Raji (cell line): ENCODE measurements around the gene DEXI.

ENCODE experiments used
- POLR2A ChIP-seq: IDR thresholded peaks from 2 replicates; pipeline ENCODE4 v1.6.1; 2011; ENCODE audit warnings: low read depth, low read length, control low read depth; ENCODE audit not compliant: insufficient read depth

Gene DEXI

DNA sequence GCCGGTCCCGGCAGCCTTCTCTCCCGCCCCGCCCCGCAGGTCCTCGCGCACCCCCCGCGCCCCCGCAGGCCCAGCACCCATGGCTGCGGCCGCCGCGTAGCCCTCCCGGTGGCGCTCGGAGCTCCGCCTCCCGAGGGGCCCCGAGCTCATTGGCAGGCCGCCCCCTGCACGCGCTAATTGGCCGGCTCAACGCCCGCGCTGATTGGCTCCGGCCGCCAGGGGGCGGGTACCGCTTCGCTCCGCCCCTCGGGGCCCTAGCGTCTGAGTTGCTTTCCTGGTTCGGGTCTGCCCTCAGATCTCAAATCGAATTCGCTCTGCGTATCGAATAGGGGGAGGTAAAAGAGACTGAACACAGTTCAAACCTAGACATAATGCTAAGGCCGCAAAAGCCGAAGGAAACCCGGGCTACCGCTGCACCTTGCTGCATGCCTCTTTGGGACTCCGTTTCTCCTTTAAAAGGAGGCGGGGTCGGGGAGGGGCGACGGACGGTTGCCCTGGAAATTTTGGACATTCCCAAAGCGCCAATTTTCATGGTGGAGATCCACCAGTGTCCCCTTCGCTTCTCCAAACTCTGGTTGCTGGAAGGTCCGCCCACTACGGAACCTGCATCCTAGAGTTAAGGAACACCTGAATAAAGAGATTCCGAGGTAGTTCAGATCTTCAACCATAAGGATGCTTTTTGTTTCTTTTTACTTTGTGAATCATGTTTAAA, at the start of gene DEXI:
Gene DEXI (minus strand): TSS at position 117 of the 712 bp plus-strand sequence. CDS start 463 bp downstream, outside the sequence.
- no peak; the same call in 1 of the 2 replicates for TF ChIP-seq POLR2A

DNA sequence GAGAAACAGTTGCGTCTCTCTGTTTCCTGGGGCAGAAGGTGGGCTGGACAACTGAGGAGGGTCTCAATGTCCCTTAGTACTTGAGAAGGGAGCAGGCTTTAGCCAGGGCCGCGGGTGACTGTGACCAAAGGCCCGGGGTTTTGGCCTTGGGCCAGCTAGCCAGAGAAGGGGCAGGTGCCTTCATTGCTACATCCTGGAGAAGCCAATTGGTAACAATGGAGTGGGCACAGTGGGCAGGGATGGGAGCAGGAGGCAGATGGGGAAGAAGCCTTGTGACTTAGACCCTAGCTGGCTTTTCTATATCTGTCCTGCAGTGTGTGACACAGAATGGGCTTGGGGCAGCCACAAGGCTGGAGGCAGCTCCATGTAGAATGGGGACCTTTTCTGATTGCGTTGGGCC, 48.1 kb upstream of the DEXI start:
- TF ChIP-seq POLR2A, result no peak

DNA sequence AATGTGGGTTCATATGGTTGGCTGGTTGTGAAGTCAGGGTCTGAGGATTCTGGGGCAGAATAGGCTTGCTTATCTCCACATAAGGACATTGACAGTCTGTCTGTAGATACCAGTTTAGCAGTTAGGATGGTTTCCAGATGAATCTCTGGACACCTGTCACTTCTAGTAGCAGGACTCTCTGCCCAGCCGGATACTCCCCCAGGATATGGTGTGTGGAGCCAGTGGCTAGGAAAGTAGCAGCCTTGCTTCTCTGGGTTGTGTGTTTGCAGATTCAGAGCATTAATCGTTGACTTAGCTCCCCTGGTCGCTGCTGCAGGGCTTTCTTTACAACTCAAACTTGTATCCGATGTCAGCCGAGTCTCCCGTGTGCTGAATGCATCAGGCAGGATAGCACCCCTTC, 47.3 kb upstream of the DEXI start:
- TF ChIP-seq POLR2A, result no peak

DNA sequence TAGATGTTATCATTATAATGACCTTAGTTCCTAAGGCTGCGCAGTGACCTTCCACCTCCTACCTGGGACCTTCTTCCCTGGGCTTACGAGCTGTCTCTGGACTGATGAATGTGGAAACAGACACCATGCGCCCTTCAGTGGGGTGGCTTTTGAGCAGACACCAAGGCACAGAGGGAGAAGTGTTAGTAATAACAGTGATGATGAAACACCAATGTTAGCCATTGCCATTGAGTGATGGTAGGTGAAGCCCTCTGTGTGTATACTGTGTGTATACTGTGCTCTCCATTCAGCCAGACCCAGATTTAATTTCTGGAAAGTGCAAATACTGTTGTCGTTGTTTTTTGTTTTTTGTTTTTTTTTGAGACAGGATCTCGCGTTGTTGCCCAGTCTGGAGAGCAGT, 46.6 kb upstream of the DEXI start:
- no peak for TF ChIP-seq POLR2A

DNA sequence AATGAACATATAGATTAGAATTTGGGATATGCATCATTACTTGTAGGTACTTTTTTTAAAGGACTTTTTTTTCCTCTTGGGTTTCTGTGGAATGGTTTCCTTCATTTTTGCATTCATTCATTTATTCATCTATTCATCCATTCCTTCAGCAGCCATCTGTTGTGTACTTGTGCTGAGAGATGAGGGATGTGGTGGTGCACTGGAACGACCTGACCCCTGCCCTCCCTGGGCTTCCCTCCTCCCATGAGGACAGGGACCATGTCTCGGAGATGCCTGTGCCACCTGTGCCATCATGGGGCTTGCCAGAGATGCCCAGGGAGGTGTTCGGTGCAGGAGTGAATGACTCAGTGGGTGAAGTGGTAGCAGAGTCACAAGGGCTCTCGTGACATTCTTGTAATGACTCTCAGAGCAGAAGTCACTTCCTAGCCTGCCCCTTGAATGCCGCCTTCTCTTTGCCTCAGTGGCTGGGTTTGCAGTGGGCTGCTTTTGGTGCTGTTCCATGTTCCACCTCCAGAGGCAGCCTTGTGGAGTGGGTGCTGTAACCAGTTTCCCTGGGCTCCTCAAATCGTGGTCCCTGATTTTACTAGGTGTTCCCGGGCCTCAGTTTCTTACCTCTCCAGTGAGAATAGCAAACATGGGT, 46.0 kb upstream of the DEXI start:
- TF ChIP-seq POLR2A, result no peak

DNA sequence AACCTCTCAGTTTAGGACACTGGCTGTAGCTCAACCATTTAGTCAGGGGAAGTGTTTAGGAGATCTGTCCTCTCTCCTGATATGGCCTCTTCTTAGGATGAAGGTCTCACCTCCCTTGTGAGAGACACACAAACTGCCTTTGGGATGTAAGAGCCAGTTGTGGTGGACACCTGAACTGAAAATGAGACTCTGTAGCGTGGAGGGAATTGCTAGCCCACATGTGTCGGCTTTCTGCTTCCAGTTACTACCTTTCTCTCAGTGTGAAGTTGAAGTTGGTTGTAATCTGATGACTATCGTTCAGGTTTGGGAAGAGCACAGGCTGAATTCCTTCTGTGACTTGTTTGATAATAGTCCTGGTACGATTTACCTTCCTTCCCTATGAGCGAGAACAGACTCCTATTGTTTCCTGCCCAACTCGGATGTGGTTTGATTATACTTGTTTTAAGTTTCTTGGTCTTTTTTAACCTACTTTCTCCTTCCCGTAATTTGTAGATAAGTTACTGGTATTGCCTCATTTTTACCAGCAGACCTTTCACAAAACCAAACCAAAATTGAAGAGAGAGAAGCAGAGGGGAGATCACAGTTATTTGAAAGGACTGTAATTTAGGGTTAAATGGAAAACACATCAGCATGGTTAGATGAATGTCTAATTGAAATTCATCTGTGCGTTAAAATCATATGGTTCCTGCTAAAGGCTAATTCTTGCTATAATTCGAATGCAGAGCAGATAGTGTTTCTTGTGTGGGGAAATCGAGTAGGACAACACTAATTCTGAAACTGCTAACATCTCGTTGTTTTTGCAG, 45.3 kb upstream of the DEXI start:
- TF ChIP-seq POLR2A, result no peak

DNA sequence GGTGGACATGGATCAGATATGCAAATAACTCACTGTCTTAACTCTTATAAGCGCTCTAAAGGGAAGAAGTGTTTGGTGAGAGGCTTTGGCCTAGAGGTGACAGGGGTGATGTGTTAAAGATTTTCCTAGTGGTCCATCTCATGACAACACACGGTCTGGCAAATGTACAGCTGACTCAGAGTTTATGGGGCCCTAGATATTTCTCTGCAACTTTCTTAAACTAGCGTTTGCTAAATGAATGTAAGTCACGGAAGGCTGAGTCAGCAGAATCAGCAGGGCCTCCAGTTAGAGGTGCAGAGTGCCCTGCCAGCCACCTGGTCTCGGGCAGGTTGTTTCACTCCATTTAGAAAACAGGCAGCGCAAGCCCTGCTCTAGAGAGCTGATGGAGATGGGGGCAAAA, 42.2 kb upstream of the DEXI start:
- no peak for TF ChIP-seq POLR2A

DNA sequence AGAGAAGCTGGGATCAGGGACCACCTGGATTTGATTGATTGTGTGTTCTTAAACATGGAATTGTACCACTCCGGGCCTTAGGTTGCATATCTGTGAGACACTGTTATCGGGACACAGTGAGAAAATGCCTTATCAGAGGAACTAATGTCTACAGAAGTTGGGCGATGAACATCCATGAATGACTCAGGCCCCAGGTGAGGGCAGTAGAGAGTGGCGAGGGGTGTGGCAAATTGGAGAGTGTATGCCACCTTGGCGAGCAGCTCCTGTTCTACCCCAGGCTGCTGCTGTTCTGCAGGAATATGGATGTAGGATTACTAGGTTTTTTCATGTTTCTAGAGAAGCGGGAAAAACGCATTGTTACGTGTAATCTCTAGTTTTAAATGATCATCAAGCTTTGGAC, 40.9 kb upstream of the DEXI start:
- TF ChIP-seq POLR2A, result no peak

DNA sequence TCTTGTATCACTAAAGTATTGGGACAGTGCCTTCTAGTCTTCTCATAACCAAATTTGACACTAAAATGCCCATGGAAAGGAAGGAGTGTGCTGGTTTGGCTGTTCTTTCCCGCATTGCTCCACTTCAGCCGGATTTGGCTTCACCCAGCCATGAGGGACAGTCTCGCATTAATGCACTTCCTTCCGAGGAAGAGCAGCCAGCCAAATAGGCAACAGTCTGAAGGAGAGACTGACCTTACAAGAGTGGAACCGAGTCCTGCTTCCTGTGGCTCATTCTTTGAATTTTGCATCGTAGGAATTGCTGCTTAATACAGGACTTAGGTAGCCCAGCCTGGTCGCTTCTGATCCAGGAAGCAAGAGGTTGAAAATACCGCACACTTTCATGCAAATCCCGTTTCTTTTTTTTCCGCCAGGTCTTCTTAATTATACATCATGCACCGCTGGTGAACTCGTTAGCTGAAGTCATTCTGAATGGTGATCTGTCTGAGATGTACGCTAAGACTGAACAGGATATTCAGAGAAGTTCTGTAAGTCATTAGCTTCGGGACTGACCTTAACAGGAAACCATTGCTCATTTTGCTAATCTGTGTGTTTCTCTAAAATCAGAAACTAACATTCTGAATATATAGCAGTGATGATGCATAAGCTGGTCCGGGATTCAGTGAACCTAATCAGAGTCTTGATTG, 40.3 kb upstream of the DEXI start:
- peak; percentile 12; the same call in 1 of the 2 replicates for TF ChIP-seq POLR2A

DNA sequence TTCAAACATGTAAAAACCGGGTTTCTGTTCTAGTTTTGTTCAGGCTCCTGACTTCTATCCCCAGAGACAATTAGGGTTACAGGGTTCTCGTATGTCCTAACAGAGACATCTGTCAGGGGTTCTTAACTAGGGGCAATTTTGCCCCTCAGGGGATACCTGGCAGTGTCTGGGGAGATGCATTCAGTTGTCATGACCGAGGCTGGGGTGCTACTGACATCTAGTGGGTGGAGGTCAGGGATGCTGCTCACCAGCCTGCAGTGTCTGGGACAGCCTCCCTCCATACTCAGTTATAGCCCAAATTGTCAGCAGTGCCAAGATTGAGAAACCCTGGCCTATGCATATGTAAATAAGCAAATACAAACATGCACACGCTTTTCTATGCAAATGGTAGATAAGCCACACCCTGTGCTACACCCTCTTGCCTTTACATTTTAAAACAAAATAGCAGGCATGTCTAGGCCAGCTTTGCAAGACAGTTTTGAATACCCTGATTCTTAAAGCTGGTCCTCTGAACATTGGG, 39.5 kb upstream of the DEXI start:
- TF ChIP-seq POLR2A, result peak; percentile 47

DNA sequence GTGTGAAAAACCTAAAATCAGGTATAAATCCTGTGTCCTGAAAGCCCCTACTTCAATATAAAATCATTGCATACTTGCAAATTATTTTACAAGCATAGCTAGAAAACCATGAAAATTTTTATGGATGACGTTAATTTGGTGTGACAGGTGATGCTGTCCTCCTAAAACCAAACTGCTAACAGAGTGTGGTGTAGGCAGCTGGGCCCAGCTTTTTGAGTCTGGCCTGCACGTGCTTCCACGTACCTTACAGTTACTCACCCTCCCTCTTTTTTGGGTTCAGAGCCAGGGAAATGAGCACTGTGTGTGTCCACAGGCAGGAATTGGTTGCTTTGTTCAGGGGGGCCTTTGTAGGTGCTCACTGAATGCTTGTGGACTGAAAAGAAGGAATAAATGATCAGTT, 38.5 kb upstream of the DEXI start:
- TF ChIP-seq POLR2A, result no peak

DNA sequence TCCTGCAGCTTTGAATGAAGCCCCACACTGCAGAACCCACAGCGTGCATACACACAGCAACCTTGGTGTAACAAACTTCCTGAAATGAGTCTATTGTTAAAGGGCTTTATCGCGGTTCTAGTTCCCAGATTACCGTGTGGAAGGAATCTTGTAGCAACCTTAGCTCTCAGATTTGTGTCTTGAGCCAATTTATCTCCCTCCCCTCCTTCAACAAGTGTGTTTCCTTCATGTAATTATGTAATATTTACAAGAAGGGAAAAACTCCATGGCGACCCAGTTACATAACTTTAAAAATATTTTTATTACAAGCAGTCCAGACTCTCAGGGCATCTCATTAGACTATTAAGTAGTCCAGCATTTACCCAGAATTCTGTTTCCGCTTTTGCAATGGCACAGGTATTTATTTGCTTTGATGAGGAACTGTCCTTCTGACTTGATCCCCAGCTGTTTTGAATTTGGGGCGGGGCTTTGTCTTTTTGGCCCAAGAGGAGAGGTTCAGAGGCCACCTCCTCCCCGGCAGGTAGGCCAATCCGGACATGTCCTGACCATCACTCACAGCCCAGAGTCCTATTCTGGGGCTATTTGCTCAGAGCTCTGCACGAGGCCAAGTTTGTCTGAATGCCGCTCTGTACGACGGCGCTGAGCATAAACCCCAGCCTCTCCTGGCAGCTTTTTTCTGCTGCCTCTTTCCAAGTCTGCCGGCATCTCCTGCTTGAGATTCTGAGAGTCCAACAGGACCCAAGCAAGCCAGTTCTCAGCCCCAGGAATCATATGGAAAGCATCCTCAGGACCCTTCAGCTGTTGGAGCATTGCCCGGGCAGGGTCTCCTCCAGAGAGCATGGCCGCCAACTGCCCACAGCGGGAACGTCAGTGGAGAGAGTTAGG, 37.7 kb upstream of the DEXI start:
- TF ChIP-seq POLR2A, result no peak

DNA sequence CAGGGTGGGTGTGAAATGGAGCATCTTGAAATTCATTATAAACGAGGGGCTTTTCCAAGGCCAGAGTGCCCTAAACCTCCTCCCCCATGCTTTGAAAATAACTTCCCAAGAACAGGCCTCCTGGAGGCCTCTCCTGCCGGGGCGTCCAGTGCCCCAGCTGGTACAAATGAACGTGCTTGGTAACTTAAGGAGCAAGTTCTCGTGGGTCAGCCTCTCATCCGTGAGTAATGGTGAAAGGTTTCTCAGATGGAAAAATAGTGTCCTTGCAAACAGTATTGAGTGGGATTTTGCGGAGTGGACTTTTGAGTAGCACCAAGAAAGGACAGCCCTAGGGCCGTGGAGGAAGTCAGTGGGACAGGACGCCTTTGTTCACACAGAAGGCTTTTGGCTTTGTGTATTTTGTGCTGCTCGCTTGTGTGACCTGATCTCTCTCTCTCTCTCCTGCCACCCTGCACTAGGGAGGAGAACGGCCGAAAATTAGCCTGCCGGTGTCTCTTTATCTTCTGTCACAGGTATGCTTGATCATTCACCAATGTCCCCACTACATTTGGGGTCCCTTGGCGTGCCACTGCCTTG, 36.7 kb upstream of the DEXI start:
- no peak for TF ChIP-seq POLR2A

DNA sequence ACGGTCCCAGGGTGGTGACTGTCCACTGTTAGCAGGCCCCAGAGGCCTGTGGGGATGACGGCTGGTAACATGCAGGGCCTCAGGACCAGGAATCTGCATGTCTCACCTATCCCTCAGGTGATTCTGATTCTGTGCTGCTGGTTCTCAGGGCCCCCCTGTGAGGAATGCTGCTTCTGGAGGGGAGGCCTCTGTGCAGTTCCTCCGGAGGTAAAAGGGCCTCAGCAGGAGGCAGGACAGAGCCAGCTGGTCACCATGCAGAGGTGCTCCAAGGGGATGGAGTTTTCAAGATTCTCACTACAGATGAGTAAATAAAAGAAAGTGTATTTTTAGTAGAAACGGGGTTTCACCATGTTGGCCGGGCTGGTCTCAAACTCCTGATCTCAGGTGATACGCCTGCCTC, 35.9 kb upstream of the DEXI start:
- TF ChIP-seq POLR2A, result no peak
